Measurements from ENCODE around the gene HCN2.

HCN2 gene

GRCh38 chr19:571566-571974 is 18.1 kb upstream of the HCN2 start:
- DNase-seq (ENCODE audit: low spot score) = no peak

GRCh38 chr19:572140-572742 is 17.4 kb upstream of the HCN2 start, which contains the start of gene BSG:
Gene BSG (plus strand): TSS chr19:572596. CDS start chr19:572635, 39 bp downstream.
- peak; percentile 98 for DNase-seq (ENCODE audit: low spot score)

- DNase-seq (ENCODE audit: low spot score) = no peak
Observed at GRCh38 chr19:572743-573518, 16.8 kb upstream of the HCN2 start.

- DNase-seq (ENCODE audit: low spot score) = no peak
Observed at GRCh38 chr19:573519-573825, 16.2 kb upstream of the HCN2 start.

GRCh38 chr19:574658-575526 is 14.8 kb upstream of the HCN2 start:
- DNase-seq (ENCODE audit: low spot score) = peak; percentile 69

GRCh38 chr19:575527-576506 is 13.9 kb upstream of the HCN2 start:
- peak; percentile 66 for DNase-seq (ENCODE audit: low spot score)

- DNase-seq (ENCODE audit: low spot score) = no peak
Observed at GRCh38 chr19:576768-577438, 12.8 kb upstream of the HCN2 start.

- DNase-seq (ENCODE audit: low spot score) = no peak
Observed at GRCh38 chr19:577439-578392, 12.0 kb upstream of the HCN2 start.

GRCh38 chr19:579111-579841 is 10.4 kb upstream of the HCN2 start:
- no peak for DNase-seq (ENCODE audit: low spot score)

- DNase-seq (ENCODE audit: low spot score) = no peak
Observed at GRCh38 chr19:579842-580155, 9.9 kb upstream of the HCN2 start.

GRCh38 chr19:580274-580835 is 9.3 kb upstream of the HCN2 start:
- DNase-seq (ENCODE audit: low spot score) = no peak

- DNase-seq (ENCODE audit: low spot score) = no peak
Observed at GRCh38 chr19:581399-582111, 8.1 kb upstream of the HCN2 start.

GRCh38 chr19:582497-583197 is 7.0 kb upstream of the HCN2 start:
- no peak for DNase-seq (ENCODE audit: low spot score)

- DNase-seq (ENCODE audit: low spot score) = no peak
Observed at GRCh38 chr19:583198-583967, 6.3 kb upstream of the HCN2 start.

GRCh38 chr19:583968-584239 is 5.8 kb upstream of the HCN2 start:
- DNase-seq (ENCODE audit: low spot score) = no peak

GRCh38 chr19:584240-585001 is 5.3 kb upstream of the HCN2 start:
- DNase-seq (ENCODE audit: low spot score) = peak; percentile 74
